Memory B cell (primary cell): ENCODE data around the gene CIP2A.
"Not testable (repeated sequence)": the region's sequence is repeated elsewhere in the genome, so short reads cannot be mapped to it uniquely, and the experiment has no call there.

Experiments used
- ATAC-seq: fragments of 150-1000 bp; cut with Tn5 transposase; 2 replicates; pipeline ENCODE4 v1.10.0; 2021; ENCODE audit warnings: low read depth, mild to moderate bottlenecking, moderate library complexity
- DNase-seq, 2 donors: peaks; one replicate each; pipeline ENCODE4 v3.0.0; 2022; ENCODE audit warnings: low spot score in 2 of 2
- H3K27ac Mint-ChIP-seq: one replicate; pipeline ENCODE4 v1.8.0; 2022; ENCODE audit warnings: mild to moderate bottlenecking, moderate library complexity, mixed read lengths
- H3K27me3 Mint-ChIP-seq: one replicate; pipeline ENCODE4 v1.8.0; 2022; ENCODE audit warnings: mixed read lengths
- H3K36me3 Mint-ChIP-seq: one replicate; pipeline ENCODE4 v1.8.0; 2022; ENCODE audit warnings: mild to moderate bottlenecking, mixed read lengths
- H3K4me1 Mint-ChIP-seq: one replicate; pipeline ENCODE4 v1.8.0; 2022; ENCODE audit warnings: mixed read lengths
- H3K4me3 Mint-ChIP-seq: one replicate; pipeline ENCODE4 v1.8.0; 2022; ENCODE audit warnings: mild to moderate bottlenecking, moderate library complexity, mixed read lengths
- H3K9me3 Mint-ChIP-seq: one replicate; pipeline ENCODE4 v1.8.0; 2022; ENCODE audit warnings: mixed read lengths

Gene CIP2A

GRCh38 chr3:108589081-108589997, at the start of gene CIP2A, which contains the start of gene DZIP3:
TSS of gene CIP2A (minus strand) at chr3:108589438. CDS start at chr3:108589375, 63 bp downstream.
TSS of gene DZIP3 (plus strand) at chr3:108589722. CDS start at chr3:108605407, 15,685 bp downstream.
- Mint-ChIP-seq H3K9me3 (no peaks in the 10 kb centered on the region), H3K4me3 (peak within 1 kb of the TSS; percentile 95), H3K4me1 (peaks cover 19% of the 10 kb centered on the region), H3K27me3 (no peaks in the 10 kb centered on the region), H3K27ac (peak within 1 kb of the TSS; percentile 100), H3K36me3 (no peaks in the 10 kb centered on the region)
- peak; percentile 81 for ATAC-seq
- peak; percentile 90 to 91 for DNase-seq

- Mint-ChIP-seq H3K4me1 (peaks cover 8% of the 10 kb centered on the region), H3K4me3 (no peak overlapping the region), H3K36me3 (peaks cover 16% of the 10 kb centered on the region), H3K27ac (no peak overlapping the region), H3K27me3 (no peaks in the 10 kb centered on the region), H3K9me3 (no peaks in the 10 kb centered on the region)
- ATAC-seq (no peak), DNase-seq (no peak)
These were observed 40.7 kb upstream of the CIP2A start for GRCh38 chr3:108629974-108630373.

- Mint-ChIP-seq H3K4me3 (no peak overlapping the region), H3K27ac (no peak overlapping the region), H3K27me3 (no peaks in the 10 kb centered on the region), H3K36me3 (peaks cover 19% of the 10 kb centered on the region), H3K9me3 (peaks cover 1% of the 10 kb centered on the region), H3K4me1 (no peaks in the 10 kb centered on the region)
- DNase-seq (no peak), ATAC-seq (no peak)
These were observed 34.3 kb upstream of the CIP2A start for GRCh38 chr3:108623504-108623903.

GRCh38 chr3:108620250-108620649, 31.0 kb upstream of the CIP2A start:
- Mint-ChIP-seq H3K4me1 (no peaks in the 10 kb centered on the region), H3K4me3 (no peak overlapping the region), H3K27ac (no peak overlapping the region), H3K27me3 (no peaks in the 10 kb centered on the region), H3K36me3 (peaks cover 18% of the 10 kb centered on the region), H3K9me3 (peaks cover 1% of the 10 kb centered on the region)
- ATAC-seq (no peak), DNase-seq (no peak)

GRCh38 chr3:108616090-108616489, 26.9 kb upstream of the CIP2A start:
- H3K27ac Mint-ChIP-seq = not testable (repeated sequence)
- peaks cover 12% of the 10 kb centered on the region for H3K36me3 Mint-ChIP-seq

GRCh38 chr3:108610651-108611050, 21.4 kb upstream of the CIP2A start:
- ATAC-seq (no peak), DNase-seq (no peak)
- Mint-ChIP-seq H3K9me3 (no peaks in the 10 kb centered on the region), H3K27ac (no peak overlapping the region), H3K4me1 (no peaks in the 10 kb centered on the region), H3K36me3 (peaks cover 16% of the 10 kb centered on the region), H3K27me3 (no peaks in the 10 kb centered on the region), H3K4me3 (no peak overlapping the region)

More at GRCh38 chr3:108616090-108616489, 26.9 kb upstream of the CIP2A start:
- DNase-seq, H3K9me3 Mint-ChIP-seq, H3K4me3 Mint-ChIP-seq, ATAC-seq, H3K27me3 Mint-ChIP-seq, H3K4me1 Mint-ChIP-seq: not testable (repeated sequence)

- Mint-ChIP-seq H3K27ac (no peak overlapping the region), H3K4me1 (peaks cover 2% of the 10 kb centered on the region), H3K9me3 (no peaks in the 10 kb centered on the region), H3K4me3 (no peak overlapping the region), H3K36me3 (peaks cover 13% of the 10 kb centered on the region), H3K27me3 (no peaks in the 10 kb centered on the region)
- DNase-seq (no peak), ATAC-seq (no peak)
These were observed 19.5 kb upstream of the CIP2A start for GRCh38 chr3:108608750-108609149.

GRCh38 chr3:108605491-108605890, 16.3 kb upstream of the CIP2A start:
- H3K4me3 Mint-ChIP-seq = no peak overlapping the region

GRCh38 chr3:108605028-108605427, 15.8 kb upstream of the CIP2A start:
- no peak for ATAC-seq
- no peak for DNase-seq
- no peak overlapping the region for H3K4me3 Mint-ChIP-seq
- peaks cover 9% of the 10 kb centered on the region for H3K36me3 Mint-ChIP-seq
- H3K27me3 Mint-ChIP-seq = no peaks in the 10 kb centered on the region
- H3K9me3 Mint-ChIP-seq = no peaks in the 10 kb centered on the region
- peaks cover 14% of the 10 kb centered on the region for H3K4me1 Mint-ChIP-seq
- H3K27ac Mint-ChIP-seq = no peak overlapping the region

More at GRCh38 chr3:108605491-108605890, 16.3 kb upstream of the CIP2A start:
- Mint-ChIP-seq H3K9me3 (no peaks in the 10 kb centered on the region), H3K36me3 (peaks cover 13% of the 10 kb centered on the region), H3K4me1 (peaks cover 14% of the 10 kb centered on the region), H3K27ac (no peak overlapping the region), H3K27me3 (no peaks in the 10 kb centered on the region)
- DNase-seq (no peak), ATAC-seq (no peak)

- Mint-ChIP-seq H3K36me3 (peaks cover 5% of the 10 kb centered on the region), H3K4me1 (peaks cover 14% of the 10 kb centered on the region), H3K27me3 (no peaks in the 10 kb centered on the region), H3K9me3 (no peaks in the 10 kb centered on the region), H3K4me3 (peak overlapping the region; percentile 70), H3K27ac (peak overlapping the region; percentile 82)
- peak; percentile 82 for ATAC-seq
- peak in 1 of 2 donors; percentile 40 for DNase-seq
These were observed 14.5 kb upstream of the CIP2A start for GRCh38 chr3:108603691-108604090.

- Mint-ChIP-seq H3K36me3 (peaks cover 4% of the 10 kb centered on the region), H3K9me3 (no peaks in the 10 kb centered on the region), H3K27ac (peak overlapping the region; percentile 82), H3K4me3 (peak overlapping the region; percentile 50), H3K27me3 (no peaks in the 10 kb centered on the region), H3K4me1 (peaks cover 14% of the 10 kb centered on the region)
- DNase-seq (no peak), ATAC-seq (no peak)
These were observed 13.7 kb upstream of the CIP2A start for GRCh38 chr3:108602935-108603294.

- Mint-ChIP-seq H3K9me3 (no peaks in the 10 kb centered on the region), H3K4me1 (peaks cover 14% of the 10 kb centered on the region), H3K4me3 (peak overlapping the region; percentile 50), H3K27ac (peak overlapping the region; percentile 82), H3K27me3 (no peaks in the 10 kb centered on the region), H3K36me3 (peaks cover 2% of the 10 kb centered on the region)
- DNase-seq = peak in 1 of 2 donors; percentile 11
- peak; percentile 82 for ATAC-seq
These were observed 13.2 kb upstream of the CIP2A start for GRCh38 chr3:108602249-108602934.

- no peak overlapping the region for H3K4me3 Mint-ChIP-seq
- no peaks in the 10 kb centered on the region for H3K27me3 Mint-ChIP-seq
- ATAC-seq = no peak
- H3K27ac Mint-ChIP-seq = no peak overlapping the region
- DNase-seq = no peak
- peaks cover 2% of the 10 kb centered on the region for H3K36me3 Mint-ChIP-seq
- peaks cover 20% of the 10 kb centered on the region for H3K4me1 Mint-ChIP-seq
- no peaks in the 10 kb centered on the region for H3K9me3 Mint-ChIP-seq
These were observed 10.6 kb upstream of the CIP2A start for GRCh38 chr3:108599677-108600409.

- ATAC-seq (no peak), DNase-seq (no peak)
- peaks cover 2% of the 10 kb centered on the region for H3K36me3 Mint-ChIP-seq
- peaks cover 17% of the 10 kb centered on the region for H3K4me1 Mint-ChIP-seq
- H3K4me3 Mint-ChIP-seq = no peak overlapping the region
- no peak overlapping the region for H3K27ac Mint-ChIP-seq
- H3K27me3 Mint-ChIP-seq = no peaks in the 10 kb centered on the region
- H3K9me3 Mint-ChIP-seq = no peaks in the 10 kb centered on the region
These were observed 9.1 kb upstream of the CIP2A start for GRCh38 chr3:108598375-108598774.
